RPMI8226 (cell line): ENCODE measurements around the gene FBP2.
A peak's percentile ranks its signal among the peaks of the same experiment; 100 is the strongest.
"Not testable (repeated sequence)": the region's sequence is repeated elsewhere in the genome, so short reads cannot be mapped to it uniquely, and the experiment has no call there.

Source experiments
- DNase-seq: peaks from one replicate; pipeline ENCODE4 v3.0.0-alpha.2; 2015

FBP2 gene

GRCh38 chr9:94557376-94557775, 36.2 kb downstream of the FBP2 start:
- DNase-seq = no peak

- DNase-seq = peak; percentile 69
These were observed 38.9 kb downstream of the FBP2 start, which contains the start of gene PCAT7 for GRCh38 chr9:94554439-94555331. Gene PCAT7 (plus strand): TSS chr9:94555083.

GRCh38 chr9:94554078-94554438, 39.6 kb downstream of the FBP2 start:
- DNase-seq = no peak

- DNase-seq = no peak
These were observed 40.3 kb downstream of the FBP2 start for GRCh38 chr9:94553029-94553938.

- no peak for DNase-seq
These were observed 47.7 kb downstream of the FBP2 start for GRCh38 chr9:94545940-94546339.

- not testable (repeated sequence) for DNase-seq
These were observed 49.3 kb downstream of the FBP2 start for GRCh38 chr9:94544335-94544734.

- no peak for DNase-seq
These were observed 54.7 kb downstream of the FBP2 start for GRCh38 chr9:94538908-94539307.

GRCh38 chr9:94534901-94535300, 58.7 kb downstream of the FBP2 start:
- DNase-seq = no peak

GRCh38 chr9:94533601-94534000, 60.0 kb downstream of the FBP2 start:
- DNase-seq = no peak

GRCh38 chr9:94533155-94533554, 60.5 kb downstream of the FBP2 start:
- DNase-seq = no peak

- DNase-seq = no peak
These were observed 64.7 kb downstream of the FBP2 start for GRCh38 chr9:94528886-94529285.

GRCh38 chr9:94526951-94527350, 66.7 kb downstream of the FBP2 start:
- no peak for DNase-seq

- DNase-seq = no peak
These were observed 67.4 kb downstream of the FBP2 start for GRCh38 chr9:94526271-94526670.

GRCh38 chr9:94525396-94526035, 68.1 kb downstream of the FBP2 start:
- no peak for DNase-seq

- DNase-seq = no peak
These were observed 76.4 kb downstream of the FBP2 start for GRCh38 chr9:94517254-94517653.

- DNase-seq = no peak
These were observed 78.9 kb downstream of the FBP2 start for GRCh38 chr9:94514722-94515121.

GRCh38 chr9:94511955-94512265, 81.7 kb downstream of the FBP2 start:
- no peak for DNase-seq

- DNase-seq = no peak
These were observed 82.3 kb downstream of the FBP2 start for GRCh38 chr9:94511134-94511954.
